ENCODE data around the gene FBXW8.

GRCh38 chr12:117013726-117014125 lies 103.0 kb downstream of the FBXW8 start:
- TF ChIP-seq CEBPB (IDR thresholded peaks at IDR 0.05): no peak
- TF ChIP-seq HOXB13 (CRISPR knock-in tag; IDR thresholded peaks at IDR 0.05; ENCODE audit: low read depth): no peak
- TF ChIP-seq ELK1 (IDR thresholded peaks at IDR 0.05; ENCODE audit: low read depth, low read length): no peak
